Mesothelial cell of epicardium (in vitro differentiated cells): ENCODE data around the gene RBMS3. TPM values are rescaled to one million over a fixed set of nuclear protein-coding genes. Genes with fewer than 3 reads are reported as not detected.

Experiments used
- DNase-seq, 2 experiments: peaks; one replicate each; pipeline ENCODE4 v3.0.0; 2021; ENCODE audit warnings: low spot score in 2 of 2; ENCODE audit not compliant: unreplicated experiment in 2 of 2
- H3K27ac Mint-ChIP-seq: 2 replicates; pipeline ENCODE4 v1.8.0; 2021; ENCODE audit warnings: mixed read lengths
- H3K27me3 Mint-ChIP-seq: 2 replicates; pipeline ENCODE4 v1.8.0; 2021; ENCODE audit warnings: low read depth, mixed read lengths
- H3K36me3 Mint-ChIP-seq: 2 replicates; pipeline ENCODE4 v1.8.0; 2021; ENCODE audit warnings: mixed read lengths
- H3K4me1 Mint-ChIP-seq: 2 replicates; pipeline ENCODE4 v1.8.0; 2021; ENCODE audit warnings: mixed read lengths
- H3K4me3 Mint-ChIP-seq: 2 replicates; pipeline ENCODE4 v1.8.0; 2021; ENCODE audit warnings: mild to moderate bottlenecking, moderate library complexity, mixed read lengths
- H3K9me3 Mint-ChIP-seq: 2 replicates; pipeline ENCODE4 v1.8.0; 2021; ENCODE audit warnings: mixed read lengths
- total RNA-seq: library from RNA; stranded (reverse); gene quantifications from 3 replicates; pipeline ENCODE4 v1.2.1, GENCODE V29; 2021
- TF ChIP-seq, protein P1 (sequence below): fragments of 200-600 bp; sonication (generic); IDR thresholded peaks from one replicate; pipeline ENCODE4 v1.5.0; 2021; ENCODE audit warnings: antibody characterized with exemption; ENCODE audit not compliant: unreplicated experiment

RBMS3 gene
- total RNA-seq, 1 donor from 2014 or later, result 42.5 TPM

DNA sequence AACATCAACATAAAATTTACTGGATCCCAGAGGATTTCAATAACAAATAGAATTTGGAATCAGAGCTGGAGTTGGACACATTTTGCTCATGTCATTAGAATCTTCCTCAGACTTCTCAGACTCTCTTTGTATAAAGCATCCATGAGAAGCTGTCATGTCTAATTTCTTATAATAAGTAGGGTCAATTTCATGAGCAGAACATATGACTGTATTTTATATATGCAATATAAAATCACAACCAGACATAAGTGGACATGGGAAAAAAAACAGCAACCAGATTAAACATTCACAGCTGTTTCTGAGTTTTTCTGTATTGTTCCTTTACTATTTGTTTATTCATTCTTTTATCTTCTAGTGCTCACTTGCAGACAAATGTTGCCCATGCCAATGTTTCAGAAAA lies 325.5 kb downstream of the RBMS3 start:
- TF ChIP-seq, protein P1, sequence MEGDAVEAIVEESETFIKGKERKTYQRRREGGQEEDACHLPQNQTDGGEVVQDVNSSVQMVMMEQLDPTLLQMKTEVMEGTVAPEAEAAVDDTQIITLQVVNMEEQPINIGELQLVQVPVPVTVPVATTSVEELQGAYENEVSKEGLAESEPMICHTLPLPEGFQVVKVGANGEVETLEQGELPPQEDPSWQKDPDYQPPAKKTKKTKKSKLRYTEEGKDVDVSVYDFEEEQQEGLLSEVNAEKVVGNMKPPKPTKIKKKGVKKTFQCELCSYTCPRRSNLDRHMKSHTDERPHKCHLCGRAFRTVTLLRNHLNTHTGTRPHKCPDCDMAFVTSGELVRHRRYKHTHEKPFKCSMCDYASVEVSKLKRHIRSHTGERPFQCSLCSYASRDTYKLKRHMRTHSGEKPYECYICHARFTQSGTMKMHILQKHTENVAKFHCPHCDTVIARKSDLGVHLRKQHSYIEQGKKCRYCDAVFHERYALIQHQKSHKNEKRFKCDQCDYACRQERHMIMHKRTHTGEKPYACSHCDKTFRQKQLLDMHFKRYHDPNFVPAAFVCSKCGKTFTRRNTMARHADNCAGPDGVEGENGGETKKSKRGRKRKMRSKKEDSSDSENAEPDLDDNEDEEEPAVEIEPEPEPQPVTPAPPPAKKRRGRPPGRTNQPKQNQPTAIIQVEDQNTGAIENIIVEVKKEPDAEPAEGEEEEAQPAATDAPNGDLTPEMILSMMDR, result no peak
- Mint-ChIP-seq H3K4me3 (no peak overlapping the region), H3K36me3 (no peaks in the 10 kb centered on the region), H3K4me1 (peaks cover 13% of the 10 kb centered on the region), H3K9me3 (no peaks in the 10 kb centered on the region), H3K27me3 (no peaks in the 10 kb centered on the region), H3K27ac (no peak overlapping the region)
- DNase-seq, result no peak

DNA sequence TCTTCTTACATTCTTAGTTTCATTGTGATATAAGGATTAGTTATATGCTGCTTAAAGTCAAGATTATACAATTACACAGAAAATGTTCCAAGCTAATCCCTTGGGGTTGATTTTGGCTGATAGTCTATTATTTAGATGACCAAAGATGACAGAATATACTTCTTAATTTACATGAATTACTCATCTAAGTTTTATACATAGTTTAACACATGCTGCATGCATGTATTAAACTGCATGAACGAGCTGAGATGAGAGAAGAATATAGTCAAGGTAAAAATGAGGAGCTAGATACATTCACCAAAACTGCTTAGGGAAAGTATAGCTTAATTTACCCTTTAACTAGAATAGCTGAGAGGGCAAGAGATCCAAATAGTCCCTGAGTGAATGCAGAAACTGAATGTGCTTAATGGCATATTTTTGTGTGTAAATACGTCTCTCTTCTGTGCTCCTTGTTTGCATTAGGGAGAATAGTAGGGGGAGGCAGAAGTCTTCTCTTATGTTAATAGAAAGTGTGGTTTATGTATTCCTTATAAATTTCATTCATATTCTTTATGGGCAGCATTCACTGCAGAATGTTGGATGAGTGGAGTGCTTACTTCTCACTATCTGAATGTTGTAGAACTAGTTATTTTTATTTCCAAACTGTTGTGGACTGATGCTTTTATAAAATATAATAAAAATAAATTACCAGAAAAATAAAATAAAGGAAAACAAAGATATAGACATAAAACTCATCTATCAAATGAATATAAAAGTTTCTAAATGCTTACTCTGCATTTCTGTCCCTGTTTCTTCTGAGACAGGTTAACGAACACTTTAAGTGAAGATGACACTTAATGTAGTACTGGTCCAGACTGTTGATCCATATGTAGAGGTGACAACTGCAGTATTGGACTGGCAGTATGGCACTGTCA lies 327.8 kb downstream of the RBMS3 start:
- DNase-seq, result no peak
- Mint-ChIP-seq H3K27ac (no peak overlapping the region), H3K4me1 (peaks cover 15% of the 10 kb centered on the region), H3K4me3 (no peak overlapping the region), H3K9me3 (no peaks in the 10 kb centered on the region), H3K36me3 (no peaks in the 10 kb centered on the region), H3K27me3 (no peaks in the 10 kb centered on the region)
- TF ChIP-seq, protein P1, result no peak

DNA sequence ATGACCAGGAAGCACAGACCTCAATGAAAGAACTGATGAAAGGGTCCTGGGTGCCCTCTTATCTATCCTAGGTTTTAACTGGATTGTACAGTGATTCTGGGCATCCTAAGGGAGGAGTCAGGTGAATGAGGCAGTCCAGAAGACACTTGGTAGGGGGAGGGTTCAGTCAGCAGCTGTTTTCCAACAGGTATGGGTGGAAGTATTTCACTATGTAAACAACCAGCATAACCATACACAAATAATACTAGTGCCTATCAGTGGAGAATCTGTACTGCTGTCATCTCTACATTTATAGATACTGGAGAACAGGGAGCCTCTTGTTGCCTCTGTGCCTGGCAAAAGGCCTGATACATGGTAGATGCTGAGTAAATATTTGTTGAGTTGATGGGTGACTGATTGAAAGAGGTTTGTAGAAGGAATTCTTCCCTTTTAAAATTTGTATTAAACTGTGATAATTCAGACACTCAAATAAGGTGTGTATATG lies 328.5 kb downstream of the RBMS3 start:
- no peak for DNase-seq
- Mint-ChIP-seq H3K27me3 (no peaks in the 10 kb centered on the region), H3K4me1 (peaks cover 15% of the 10 kb centered on the region), H3K27ac (no peak overlapping the region), H3K4me3 (no peak overlapping the region), H3K9me3 (peaks cover 3% of the 10 kb centered on the region), H3K36me3 (no peaks in the 10 kb centered on the region)
- TF ChIP-seq, protein P1, result no peak

DNA sequence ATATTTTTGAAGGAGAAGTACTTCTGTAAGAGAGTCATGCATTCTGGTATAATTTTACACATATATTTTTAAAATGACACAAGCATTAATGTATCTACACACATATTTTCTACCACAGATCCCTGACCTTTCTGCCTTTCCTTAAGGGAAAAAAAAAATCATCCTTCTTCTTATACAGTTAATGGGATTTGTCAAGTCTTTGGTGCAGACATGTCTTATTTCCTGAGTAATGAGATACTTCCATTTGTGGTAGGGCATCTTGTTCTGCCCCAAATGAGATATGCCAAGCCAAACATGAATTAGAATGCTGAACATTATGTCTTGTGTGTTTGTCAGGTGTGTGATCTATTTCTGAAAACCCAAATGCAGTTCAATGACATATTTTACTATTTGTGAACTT lies 329.9 kb downstream of the RBMS3 start:
- no peak overlapping the region for H3K4me3 Mint-ChIP-seq
- H3K27me3 Mint-ChIP-seq, result no peaks in the 10 kb centered on the region
- TF ChIP-seq, protein P1, result no peak
- H3K27ac Mint-ChIP-seq, result no peak overlapping the region
- H3K4me1 Mint-ChIP-seq, result peaks cover 15% of the 10 kb centered on the region
- H3K9me3 Mint-ChIP-seq, result peaks cover 3% of the 10 kb centered on the region
- H3K36me3 Mint-ChIP-seq, result no peaks in the 10 kb centered on the region
- DNase-seq, result no peak

DNA sequence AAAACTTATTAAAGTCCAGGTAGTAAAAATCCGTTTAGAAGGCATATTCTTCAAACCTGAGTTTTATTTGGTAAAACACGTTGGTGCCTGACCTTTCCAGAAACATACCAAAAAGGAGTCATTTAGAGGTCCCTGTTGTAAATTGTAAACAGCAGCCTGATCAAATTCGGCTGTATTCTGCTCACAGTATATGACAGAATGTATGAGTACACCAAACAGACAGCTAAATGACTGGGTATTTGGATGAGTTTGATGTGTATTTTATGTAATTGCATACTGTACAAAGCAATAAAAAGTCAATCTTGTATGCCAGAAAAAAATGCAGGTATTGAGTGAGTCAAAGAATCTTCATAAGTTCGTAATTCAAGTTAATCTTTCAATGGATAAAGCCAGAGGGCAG lies 330.4 kb downstream of the RBMS3 start:
- Mint-ChIP-seq H3K9me3 (peaks cover 3% of the 10 kb centered on the region), H3K36me3 (no peaks in the 10 kb centered on the region), H3K4me3 (no peak overlapping the region), H3K27ac (peak overlapping the region; percentile 33), H3K4me1 (peaks cover 15% of the 10 kb centered on the region), H3K27me3 (no peaks in the 10 kb centered on the region)
- no peak for DNase-seq
- TF ChIP-seq, protein P1, result no peak
